Cardiac muscle cell (in vitro differentiated cells and primary cell): ENCODE measurements around the gene GTF3C2. TPM values are rescaled to one million over a fixed set of nuclear protein-coding genes. Genes with fewer than 3 reads are reported as not detected.

Experiments
- DNase-seq, 2 donors: peaks; one replicate each; pipeline versions ENCODE4 v3.0.0 to v3.0.0-alpha.2; 2010 to 2017; ENCODE audit warnings: low read depth in 1 of 2, low spot score in 1 of 2
- H3K27ac ChIP-seq: fragments of 200-600 bp; sonication (generic); 2 replicates; pipeline ENCODE4 v1.5.1; 2016
- H3K27me3 ChIP-seq: fragments of 200-600 bp; sonication (generic); 2 replicates; pipeline ENCODE4 v1.6.0; 2016; ENCODE audit warnings: control low read depth
- H3K36me3 ChIP-seq: fragments of 200-600 bp; sonication (generic); 2 replicates; pipeline ENCODE4 v1.5.1; 2016; ENCODE audit warnings: control low read depth
- H3K4me1 ChIP-seq: fragments of 200-600 bp; sonication (generic); 2 replicates; pipeline ENCODE4 v1.8.1; 2017; ENCODE audit warnings: low read depth, mild to moderate bottlenecking, mixed run types
- H3K4me3 ChIP-seq: fragments of 200-600 bp; sonication (generic); 2 replicates; pipeline ENCODE4 v1.5.1; 2016; ENCODE audit warnings: mild to moderate bottlenecking
- H3K9me3 ChIP-seq: fragments of 200-600 bp; sonication (generic); 2 replicates; pipeline ENCODE4 v1.5.1; 2017; ENCODE audit warnings: low read depth, mild to moderate bottlenecking, control low read depth
- polyA plus RNA-seq: library from polyadenylated mRNA; unstranded; fragments of >200 nt; fragmentation: Nextera tagmentation; extraction: Ambion mirVana; gene quantifications from 2 replicates; pipeline ENCODE4 v1.2.1, GENCODE V29; 2016
- total RNA-seq: library from RNA; depleted of rRNA; stranded (reverse); fragments of >200 nt; gene quantifications from 2 replicates; pipeline ENCODE4 v1.2.3, GENCODE V29; 2016
- TF ChIP-seq, protein P1 (sequence below): IDR thresholded peaks from 2 replicates; pipeline ENCODE4 v1.5.1; 2012; ENCODE audit warnings: low read depth, mild to moderate bottlenecking, low read length

GTF3C2 gene
- total and polyA plus RNA-seq, 2 experiments from 2014 or later, result 38.2 to 47.7 TPM

DNA sequence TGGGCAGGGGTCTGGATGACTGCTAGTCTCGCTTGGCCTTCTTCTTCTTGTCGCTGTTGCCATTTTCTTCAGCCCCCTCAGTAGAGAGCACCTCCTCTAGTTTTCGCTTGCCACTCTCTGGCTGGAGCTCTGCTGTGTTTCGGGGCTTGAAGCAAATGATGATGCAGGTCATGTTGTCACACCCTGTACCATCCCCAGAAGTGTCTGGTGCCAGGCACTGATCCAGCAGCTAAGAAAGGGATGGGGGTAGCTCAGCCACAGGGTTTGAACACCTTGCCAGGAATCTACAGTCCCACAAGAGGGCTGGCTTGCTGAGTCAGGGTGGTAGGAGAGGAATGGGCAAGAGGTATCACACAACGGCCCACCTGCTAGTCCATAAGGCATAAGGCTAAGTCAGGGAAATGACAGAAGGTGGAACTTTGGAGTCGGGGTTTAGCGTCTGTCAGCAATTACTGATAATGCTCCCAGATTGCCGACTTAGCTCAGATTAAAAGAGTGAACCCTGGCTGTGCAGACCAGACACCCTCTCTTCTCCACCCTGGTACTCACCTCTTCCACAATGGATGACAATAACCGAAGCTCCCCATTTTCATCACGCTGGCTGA, 25.1 kb upstream of the GTF3C2 start:
- Histone ChIP-seq H3K9me3 (no peaks in the 10 kb centered on the region), H3K4me3 (no peak overlapping the region), H3K27ac (peak overlapping the region; percentile 96), H3K4me1 (peaks cover 7% of the 10 kb centered on the region), H3K27me3 (no peaks in the 10 kb centered on the region), H3K36me3 (peaks cover 35% of the 10 kb centered on the region)
- TF ChIP-seq, protein P1, sequence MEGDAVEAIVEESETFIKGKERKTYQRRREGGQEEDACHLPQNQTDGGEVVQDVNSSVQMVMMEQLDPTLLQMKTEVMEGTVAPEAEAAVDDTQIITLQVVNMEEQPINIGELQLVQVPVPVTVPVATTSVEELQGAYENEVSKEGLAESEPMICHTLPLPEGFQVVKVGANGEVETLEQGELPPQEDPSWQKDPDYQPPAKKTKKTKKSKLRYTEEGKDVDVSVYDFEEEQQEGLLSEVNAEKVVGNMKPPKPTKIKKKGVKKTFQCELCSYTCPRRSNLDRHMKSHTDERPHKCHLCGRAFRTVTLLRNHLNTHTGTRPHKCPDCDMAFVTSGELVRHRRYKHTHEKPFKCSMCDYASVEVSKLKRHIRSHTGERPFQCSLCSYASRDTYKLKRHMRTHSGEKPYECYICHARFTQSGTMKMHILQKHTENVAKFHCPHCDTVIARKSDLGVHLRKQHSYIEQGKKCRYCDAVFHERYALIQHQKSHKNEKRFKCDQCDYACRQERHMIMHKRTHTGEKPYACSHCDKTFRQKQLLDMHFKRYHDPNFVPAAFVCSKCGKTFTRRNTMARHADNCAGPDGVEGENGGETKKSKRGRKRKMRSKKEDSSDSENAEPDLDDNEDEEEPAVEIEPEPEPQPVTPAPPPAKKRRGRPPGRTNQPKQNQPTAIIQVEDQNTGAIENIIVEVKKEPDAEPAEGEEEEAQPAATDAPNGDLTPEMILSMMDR, result no peak
- no peak for DNase-seq

DNA sequence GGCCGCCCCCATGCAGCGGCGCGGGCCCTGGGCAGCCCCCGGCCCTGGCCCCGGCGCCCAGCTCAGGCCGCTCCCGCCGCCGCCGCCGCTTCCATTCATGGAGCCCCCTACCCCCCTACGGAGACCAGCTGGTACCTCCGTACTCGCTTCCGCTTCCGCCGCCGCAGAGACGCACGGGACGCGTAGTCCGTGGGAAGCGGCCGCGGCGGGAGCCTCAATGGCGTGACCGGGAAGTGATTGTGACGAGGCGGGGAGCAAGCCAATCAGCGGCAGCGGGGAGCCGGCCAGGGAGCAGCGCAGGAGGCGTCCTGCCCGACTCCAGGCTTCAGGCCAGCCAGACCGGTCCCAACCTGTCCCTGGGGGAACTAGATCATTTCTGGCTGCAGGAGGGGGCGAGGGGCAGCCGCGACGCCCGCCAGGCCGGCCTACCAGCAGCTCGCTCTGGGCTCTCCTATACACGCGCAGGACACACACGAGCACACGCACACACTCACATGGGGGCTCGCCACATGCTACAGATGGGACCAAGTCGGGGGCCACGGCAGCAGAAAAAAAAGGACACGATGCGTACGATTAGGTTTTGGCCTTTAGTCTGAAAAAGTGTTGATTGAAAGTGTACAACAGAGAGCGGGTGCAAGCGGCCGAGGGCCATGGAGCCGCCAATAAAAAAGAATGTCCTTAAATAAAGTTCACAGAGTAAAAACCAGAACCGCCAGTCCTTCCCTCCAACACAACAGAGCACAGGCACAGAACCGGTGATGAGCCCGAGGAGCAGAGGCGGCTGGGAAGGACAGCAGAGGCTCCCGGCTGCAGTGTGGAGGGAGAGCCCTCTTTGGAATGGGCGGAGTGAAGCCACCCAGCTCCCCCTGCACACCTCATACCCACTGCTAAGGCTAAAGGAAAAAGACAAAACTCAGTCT, 24.3 kb upstream of the GTF3C2 start, which contains the start of gene ZNF513:
Gene ZNF513, minus strand, starts transcription at position 109 of the 920 bp plus-strand sequence. CDS start 208 bp downstream, outside the sequence.
- Histone ChIP-seq H3K27me3 (no peaks in the 10 kb centered on the region), H3K9me3 (no peaks in the 10 kb centered on the region), H3K4me3 (peak within 1 kb of the TSS; percentile 62), H3K27ac (peak within 1 kb of the TSS; percentile 96), H3K36me3 (peaks cover 42% of the 10 kb centered on the region), H3K4me1 (peaks cover 7% of the 10 kb centered on the region)
- DNase-seq, result peak; percentile 98
- TF ChIP-seq, protein P1, result no peak

DNA sequence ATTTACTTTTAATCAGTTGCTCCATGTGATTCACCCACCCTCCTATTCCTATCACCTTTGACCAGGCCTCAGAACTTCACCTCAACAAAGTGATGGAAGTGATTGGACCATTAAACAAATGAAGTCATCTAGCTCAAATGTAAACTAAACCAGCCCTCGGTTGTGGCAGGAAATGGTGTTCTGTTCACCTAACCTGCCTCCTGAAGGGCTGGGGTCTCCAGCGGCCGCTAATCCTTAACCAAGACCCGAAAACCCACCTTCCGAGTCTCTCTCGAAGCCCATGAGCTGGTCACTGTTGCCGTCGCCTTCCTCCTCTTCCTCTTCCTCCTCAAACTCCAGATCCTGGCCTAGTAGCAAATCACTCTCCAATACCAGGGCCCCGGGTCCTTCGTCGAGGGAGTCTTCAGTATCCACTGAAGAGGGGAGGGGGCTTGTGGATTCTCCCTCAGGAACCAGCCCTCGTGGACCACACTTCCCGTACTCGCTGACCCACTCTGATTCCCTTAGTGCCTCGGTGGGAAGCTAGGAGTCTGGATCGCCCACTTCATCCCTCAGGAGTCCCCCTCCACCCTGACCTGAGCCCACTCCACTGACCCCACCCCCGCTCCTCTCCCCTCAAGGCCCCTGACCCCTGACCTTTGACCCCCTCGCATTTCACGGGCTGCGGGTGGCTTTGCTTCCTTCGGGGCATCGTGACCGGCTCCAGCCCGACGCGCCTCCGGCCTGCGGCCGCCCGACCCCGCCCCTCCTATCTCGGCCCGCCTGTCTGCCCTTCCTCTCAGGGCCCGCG, 23.5 kb upstream of the GTF3C2 start:
- Histone ChIP-seq H3K27me3 (no peaks in the 10 kb centered on the region), H3K4me3 (peak overlapping the region; percentile 62), H3K4me1 (peaks cover 7% of the 10 kb centered on the region), H3K36me3 (peaks cover 43% of the 10 kb centered on the region), H3K9me3 (no peaks in the 10 kb centered on the region), H3K27ac (peak overlapping the region; percentile 96)
- DNase-seq, result peak in 1 of 2 donors; percentile 33
- TF ChIP-seq, protein P1, result no peak

DNA sequence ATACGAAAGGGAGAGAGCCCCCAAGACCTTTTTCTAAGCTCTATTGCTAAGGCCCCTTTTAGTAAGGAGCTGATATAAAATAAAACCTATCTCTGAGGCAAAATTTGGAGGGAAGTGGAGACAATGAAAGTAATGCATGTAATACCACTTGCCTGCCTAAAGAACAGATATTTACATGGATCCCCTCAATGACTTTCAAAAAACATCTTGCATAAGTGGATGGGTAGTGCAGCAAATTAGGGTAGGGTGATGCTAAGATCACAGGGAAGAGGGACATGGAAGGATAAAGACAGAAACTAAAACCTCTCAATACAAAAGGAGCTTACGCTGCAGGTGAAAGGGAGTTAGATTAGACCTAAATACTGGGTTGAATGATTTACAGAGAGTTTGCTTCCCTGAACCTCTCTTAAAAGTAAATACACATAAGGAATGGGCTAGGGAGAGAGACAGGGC, 22.8 kb upstream of the GTF3C2 start:
- H3K4me3 ChIP-seq, result peak overlapping the region; percentile 62
- TF ChIP-seq, protein P1, result no peak
- peaks cover 7% of the 10 kb centered on the region for H3K4me1 ChIP-seq
- no peaks in the 10 kb centered on the region for H3K27me3 ChIP-seq
- peak overlapping the region; percentile 96 for H3K27ac ChIP-seq
- DNase-seq, result no peak
- H3K9me3 ChIP-seq, result no peaks in the 10 kb centered on the region
- H3K36me3 ChIP-seq, result peaks cover 42% of the 10 kb centered on the region

DNA sequence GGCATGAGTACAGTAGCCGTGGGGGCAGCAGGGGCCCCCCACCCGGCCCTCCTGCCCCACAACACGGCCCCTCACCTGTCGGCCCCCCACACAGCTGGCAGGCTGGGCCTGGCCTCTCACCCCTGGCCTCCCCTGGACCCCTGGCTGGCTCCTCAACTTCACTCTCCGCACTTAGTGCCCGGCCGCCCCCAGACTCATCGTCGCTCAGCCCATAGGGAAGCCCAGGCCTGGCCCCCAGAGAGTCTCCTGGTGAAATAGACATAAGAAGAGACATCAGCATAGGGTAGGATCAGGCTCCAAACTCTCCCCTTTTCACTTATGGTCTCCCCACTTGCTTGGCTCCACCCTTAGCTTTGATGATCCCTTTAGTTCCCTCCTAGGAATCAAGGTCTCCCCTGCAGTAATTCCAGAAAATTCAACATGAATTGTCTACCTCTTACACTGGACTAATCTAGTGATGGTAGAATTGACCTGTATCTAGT, 22.3 kb upstream of the GTF3C2 start:
- TF ChIP-seq, protein P1, result no peak
- Histone ChIP-seq H3K4me3 (peak overlapping the region; percentile 62), H3K4me1 (peaks cover 7% of the 10 kb centered on the region), H3K27ac (peak overlapping the region; percentile 96), H3K9me3 (no peaks in the 10 kb centered on the region), H3K27me3 (no peaks in the 10 kb centered on the region), H3K36me3 (peaks cover 43% of the 10 kb centered on the region)
- no peak for DNase-seq
